Measurements from ENCODE around the gene ASMT.

The ASMT gene

GRCh38 chrX:1582686-1583437, 32.0 kb upstream of the ASMT start:
- no peak for DNase-seq (ENCODE audit: low read depth, low spot score)
- in situ Hi-C loops (cut with HindIII; ENCODE audit: low sequenced_read_pairs): no loop called here
- no peak for TF ChIP-seq CTCF (IDR thresholded peaks at IDR 0.05; ENCODE audit: low read depth, low read length)
- H3K4me3 ChIP-seq (ENCODE audit: low read depth, low read length): no peak overlapping the region

- no peak for DNase-seq (ENCODE audit: low read depth, low spot score)
- in situ Hi-C loops (cut with HindIII; ENCODE audit: low sequenced_read_pairs): no loop called here
- no peak for TF ChIP-seq CTCF (IDR thresholded peaks at IDR 0.05; ENCODE audit: low read depth, low read length)
- no peak overlapping the region for H3K4me3 ChIP-seq (ENCODE audit: low read depth, low read length)
Observed at GRCh38 chrX:1584237-1585011, 30.4 kb upstream of the ASMT start.

- in situ Hi-C loops (cut with HindIII; ENCODE audit: low sequenced_read_pairs): no loop called here
- TF ChIP-seq CTCF (IDR thresholded peaks at IDR 0.05; ENCODE audit: low read depth, low read length): no peak
- H3K4me3 ChIP-seq (ENCODE audit: low read depth, low read length): no peak overlapping the region
- DNase-seq (ENCODE audit: low read depth, low spot score): no peak
Observed at GRCh38 chrX:1587161-1587560, 27.7 kb upstream of the ASMT start.

GRCh38 chrX:1589356-1590130, 25.3 kb upstream of the ASMT start:
- no peak overlapping the region for H3K4me3 ChIP-seq (ENCODE audit: low read depth, low read length)
- no peak for TF ChIP-seq CTCF (IDR thresholded peaks at IDR 0.05; ENCODE audit: low read depth, low read length)
- DNase-seq (ENCODE audit: low read depth, low spot score): no peak
- in situ Hi-C loops (cut with HindIII; ENCODE audit: low sequenced_read_pairs): no loop called here

GRCh38 chrX:1591102-1591862, 23.6 kb upstream of the ASMT start, which contains the start of gene AKAP17A:
Gene AKAP17A (plus strand): TSS chrX:1591604. CDS start chrX:1593463, 1,859 bp downstream.
- in situ Hi-C loops (cut with HindIII; ENCODE audit: low sequenced_read_pairs): no loop called here

More at GRCh38 chrX:1591102-1591862, 23.6 kb upstream of the ASMT start, which contains the start of gene AKAP17A:
- peak within 1 kb of the TSS; percentile 95 for H3K4me3 ChIP-seq (ENCODE audit: low read depth, low read length)
- DNase-seq (ENCODE audit: low read depth, low spot score): peak; percentile 94
- no peak for TF ChIP-seq CTCF (IDR thresholded peaks at IDR 0.05; ENCODE audit: low read depth, low read length)

Data from astrocyte of the spinal cord (primary cell).